HCT116 (cell line): ENCODE measurements around the gene CCDC142. TPM values are rescaled to one million over a fixed set of nuclear protein-coding genes. Genes with fewer than 3 reads are reported as not detected.

Experiments
- ATAC-seq: fragments of 200-7000 bp; cut with Tn5 transposase; 2 replicates; pipeline ENCODE4 v1.9.1; 2020; ENCODE audit warnings: mild to moderate bottlenecking, moderate library complexity
- BruUV-seq: library from RNA; stranded (reverse); fragments of 400-500 nt; replicated peaks from 2 replicates; lab custom pipeline; 2021; lab: Mats Ljungman, UMichigan
- CTCF ChIA-PET: fragments of 300-600 bp; sonication (Branson Sonifier 250); formaldehyde crosslinking; loops from one replicate; lab custom pipeline; 2021; ENCODE audit warnings: antibody characterized with exemption; lab: Charles Lee
- POLR2A ChIA-PET: fragments of 300-600, 350-600 bp; sonication (Branson Sonifier 250); formaldehyde crosslinking; loops from one replicate; lab custom pipeline; 2021; ENCODE audit warnings: antibody characterized with exemption; lab: Charles Lee
- RAD21 ChIA-PET, 2 experiments: fragments of 300-600 bp; sonication (Branson Sonifier 250); formaldehyde crosslinking; loops; one replicate each; lab custom pipeline; 2023; ENCODE audit warnings: low total read pairs in 2 of 2; ENCODE audit not compliant: uncharacterized antibody in 2 of 2, unreplicated experiment in 2 of 2, low non-redundant PET in 1 of 2; lab: Charles Lee
- DNase-seq: peaks from one replicate; pipeline ENCODE4 v3.0.0-alpha.2; 2010; ENCODE audit warnings: low read depth, low spot score
- H2AFZ ChIP-seq: fragments of 200-600 bp; shearing (Covaris generic), sonication (generic); 2 replicates; pipeline ENCODE4 v1.6.1; 2017; ENCODE audit warnings: low read depth, mixed run types, mixed read lengths, antibody characterized with exemption, low read length; ENCODE audit not compliant: poor library complexity, severe bottlenecking
- H3K27ac ChIP-seq: 2 replicates; pipeline ENCODE4 v1.5.1; 2012; ENCODE audit warnings: low read depth, low read length
- H3K27me3 ChIP-seq: fragments of 200-600 bp; sonication (generic); 2 replicates; pipeline ENCODE4 v1.6.1; 2016; ENCODE audit warnings: mixed run types, low read length, mixed read lengths; ENCODE audit not compliant: insufficient read depth
- H3K36me3 ChIP-seq, 2 experiments: fragments of 200-500 bp in 1 of 2; fragments of 200-600 bp in 1 of 2; sonication (Bioruptor generic) in 1 of 2; sonication (generic) in 1 of 2; 2 replicates each; pipeline versions ENCODE4 v1.5.1 to v1.6.1; 2014 to 2016; ENCODE audit warnings: low read length in 2 of 2, inconsistent platforms in 1 of 2, mixed read lengths in 1 of 2, mixed run types in 1 of 2; ENCODE audit not compliant: insufficient read depth in 2 of 2, control insufficient read depth in 1 of 2
- H3K4me1 ChIP-seq, 2 experiments: fragments of 200-600 bp in 1 of 2; sonication (generic) in 1 of 2; 2 replicates each; pipeline versions ENCODE4 v1.5.1 to v1.6.1; 2012 to 2017; ENCODE audit warnings: low read length in 2 of 2, inconsistent platforms in 1 of 2, mild to moderate bottlenecking in 1 of 2, mixed read lengths in 1 of 2, mixed run types in 1 of 2, moderate library complexity in 1 of 2; ENCODE audit not compliant: insufficient read depth in 2 of 2, control insufficient read depth in 1 of 2
- H3K4me2 ChIP-seq: fragments of 200-600 bp; sonication (generic); 2 replicates; pipeline ENCODE4 v1.6.1; 2017; ENCODE audit warnings: mixed run types, low read length, mixed read lengths
- H3K4me3 ChIP-seq, 2 experiments: fragments of 200-600 bp in 1 of 2; sonication (generic) in 1 of 2; replicated peaks in 1 of 2; 2 replicates each; pipeline ENCODE4 v1.5.1; 2011 to 2016; ENCODE audit warnings: low read length in 2 of 2, control low read depth in 1 of 2, low read depth in 1 of 2, mild to moderate bottlenecking in 1 of 2, mixed read lengths in 1 of 2, mixed run types in 1 of 2
- H3K79me2 ChIP-seq: fragments of 200-600 bp; sonication (generic); 2 replicates; pipeline ENCODE4 v1.6.1; 2017; ENCODE audit warnings: mild to moderate bottlenecking, mixed run types, low read length, moderate library complexity, mixed read lengths; ENCODE audit not compliant: insufficient read depth
- H3K9ac ChIP-seq: fragments of 200-600 bp; sonication (generic); 2 replicates; pipeline ENCODE4 v1.6.1; 2016; ENCODE audit warnings: low read length, mixed read lengths
- H3K9me2 ChIP-seq: fragments of 200-600 bp; sonication (generic), shearing (Covaris generic); 2 replicates; pipeline ENCODE4 v1.6.1; 2017; ENCODE audit warnings: mixed run types, mild to moderate bottlenecking, moderate library complexity; ENCODE audit not compliant: insufficient read depth
- H3K9me3 ChIP-seq, 2 experiments: fragments of 200-500 bp in 1 of 2; fragments of 200-600 bp in 1 of 2; sonication (Bioruptor generic) in 1 of 2; sonication (generic) in 1 of 2; 2 replicates each; pipeline ENCODE4 v1.6.1; 2014 to 2017; ENCODE audit warnings: low read length in 2 of 2, mixed read lengths in 2 of 2, inconsistent platforms in 1 of 2, low read depth in 1 of 2, mild to moderate bottlenecking in 1 of 2, mixed run types in 1 of 2, moderate library complexity in 1 of 2; ENCODE audit not compliant: control insufficient read depth in 1 of 2, insufficient read depth in 1 of 2
- H4K20me1 ChIP-seq: fragments of 200-600 bp; sonication (generic), shearing (Covaris generic); 2 replicates; pipeline ENCODE4 v1.6.1; 2017; ENCODE audit warnings: mixed run types, mild to moderate bottlenecking, moderate library complexity; ENCODE audit not compliant: insufficient read depth
- ATF3 ChIP-seq: IDR thresholded peaks from 2 replicates; pipeline ENCODE4 v1.6.1; 2012
- CBX3 ChIP-seq: IDR thresholded peaks from 2 replicates; pipeline ENCODE4 v1.6.1; 2012; ENCODE audit warnings: low read depth
- CTCF ChIP-seq, 3 experiments: fragments of 200-600 bp in 1 of 3; sonication (generic) in 1 of 3; IDR thresholded peaks in 2 of 3; conservative IDR thresholded peaks in 1 of 3; 2 replicates each; pipeline ENCODE4 v1.5.1; 2012 to 2017; ENCODE audit warnings: low read depth in 2 of 3, low read length in 2 of 3, antibody characterized with exemption in 1 of 3, borderline replicate concordance in 1 of 3, control low read depth in 1 of 3, mild to moderate bottlenecking in 1 of 3, mixed read lengths in 1 of 3, mixed run types in 1 of 3, moderate library complexity in 1 of 3; ENCODE audit not compliant: insufficient read depth in 1 of 3
- EGR1 ChIP-seq: IDR thresholded peaks from 2 replicates; pipeline ENCODE4 v1.6.1; 2012; ENCODE audit warnings: low read depth
- EZH2phosphoT487 ChIP-seq: fragments of 200-600 bp; IDR thresholded peaks from 2 replicates; pipeline ENCODE4 v1.6.1; 2018; ENCODE audit warnings: antibody characterized with exemption, borderline replicate concordance
- TCF7L2 ChIP-seq: IDR thresholded peaks from 2 replicates; pipeline ENCODE4 v1.7.0; 2011; ENCODE audit warnings: borderline replicate concordance, inconsistent platforms; ENCODE audit not compliant: insufficient read depth, insufficient read length; ENCODE audit errors: extremely low read depth
- intact Hi-C: fragments of 100-400 bp; cut with micrococcal nuclease; formaldehyde crosslinking; loops from 2 replicates; pipeline ENCODE4 v1.10.0; 2022
- total RNA-seq: library from RNA; stranded (reverse); gene quantifications from one replicate; pipeline ENCODE4 v1.2.1, GENCODE V29; 2021; ENCODE audit not compliant: unreplicated experiment

The CCDC142 gene
- total RNA-seq, 1 experiment from 2014 or later: 15.0 TPM

- TF ChIP-seq TCF7L2 (peak; percentile 94), CBX3 (no peak), EGR1 (no peak), ATF3 (no peak)
- TF ChIP-seq, all 23 proteins: peak for 5
These were observed 46.8 kb upstream of the CCDC142 start, which contains the start of the genes AUP1 and HTRA2 (continued) for GRCh38 chr2:74529357-74530238.

- ChIA-PET POLR2A (interaction anchor here (1.4 kb wide), 1 partner anchor 57 kb away, joined by 3 read pairs; the partner anchor contains the start of gene MRPL53), RAD21 (no interaction called here), CTCF (no interaction called here)
- Histone ChIP-seq H3K9ac (peak overlapping the region; percentile 98), H3K4me3 (peak overlapping the region; percentile 98 to 100), H3K4me2 (peak overlapping the region; percentile 86), H3K4me1 (peaks cover 14 to 30% of the 10 kb centered on the region in 2 experiments), H3K9me3 (no peaks in the 10 kb centered on the region), H4K20me1 (no peaks in the 10 kb centered on the region), H3K36me3 (peaks cover 18 to 27% of the 10 kb centered on the region in 2 experiments), H3K27ac (peak overlapping the region; percentile 94), H3K27me3 (no peaks in the 10 kb centered on the region), H2AFZ (no peak overlapping the region), H3K9me2 (no peaks in the 10 kb centered on the region), H3K79me2 (peaks cover 42% of the 10 kb centered on the region)
- TF ChIP-seq EZH2phosphoT487 (no peak), CTCF (IDR thresholded peaks at IDR 0.05 in 2 of 3, conservative IDR thresholded peaks at IDR 0.05 in 1 of 3; ENCODE audit: borderline replicate concordance in 1 of 3, insufficient read depth in 1 of 3, low read depth in 2 of 3, low read length in 2 of 3) (0 out of 6 replicates have a peak, but pooled peaks of 1 of the 3 experiments have one; percentile 11)
- TSS peak; percentile 65 for BruUV-seq
- ATAC-seq: peak; percentile 18
- DNase-seq: no peak
- intact Hi-C loops: loop anchor here (1.0 kb wide), 2 partner anchors 45 to 74 kb away; partner anchors contain the start of gene TTC31
These were observed 46.0 kb upstream of the CCDC142 start for GRCh38 chr2:74528600-74529356.
